Measurements from ENCODE around the gene CASK. TPM values are rescaled to one million over a fixed set of nuclear protein-coding genes. Genes with fewer than 3 reads are reported as not detected.

CASK gene
- polyA plus RNA-seq, 2 donors = 5.2 to 7.7 TPM

- no peaks in the 10 kb centered on the region for H3K27me3 ChIP-seq (ENCODE audit: control insufficient read depth in 1 of 2, insufficient read depth in 2 of 2, low read length in 2 of 2)
- H3K4me3 ChIP-seq (ENCODE audit: low read depth in 1 of 2, low read length in 2 of 2) = no peak overlapping the region
- no peaks in the 10 kb centered on the region for H3K4me1 ChIP-seq (ENCODE audit: control insufficient read depth in 2 of 2, insufficient read depth in 2 of 2, low read length in 1 of 2)
- H3K36me3 ChIP-seq (ENCODE audit: control insufficient read depth in 2 of 2, insufficient read depth in 2 of 2, low read length in 1 of 2) = no peaks in the 10 kb centered on the region
- H3K27ac ChIP-seq (ENCODE audit: low read depth in 2 of 2, low read length in 1 of 2) = no peak overlapping the region
- H3K9me3 ChIP-seq (ENCODE audit: control insufficient read depth in 2 of 2, insufficient read depth in 1 of 2, low read depth in 1 of 2, low read length in 1 of 2) = no peaks in the 10 kb centered on the region
Measured at GRCh38 chrX:41761702-41762101, 161.7 kb downstream of the CASK start.

- Histone ChIP-seq H3K4me1 (ENCODE audit: control insufficient read depth in 2 of 2, insufficient read depth in 2 of 2, low read length in 1 of 2) (no peaks in the 10 kb centered on the region), H3K9me3 (ENCODE audit: control insufficient read depth in 2 of 2, insufficient read depth in 1 of 2, low read depth in 1 of 2, low read length in 1 of 2) (no peaks in the 10 kb centered on the region), H3K36me3 (ENCODE audit: control insufficient read depth in 2 of 2, insufficient read depth in 2 of 2, low read length in 1 of 2) (no peaks in the 10 kb centered on the region), H3K27me3 (ENCODE audit: control insufficient read depth in 1 of 2, insufficient read depth in 2 of 2, low read length in 2 of 2) (no peaks in the 10 kb centered on the region), H3K4me3 (ENCODE audit: low read depth in 1 of 2, low read length in 2 of 2) (no peak overlapping the region), H3K27ac (ENCODE audit: low read depth in 2 of 2, low read length in 1 of 2) (no peak overlapping the region)
- WGBS, 2 donors = 35 to 62% methylated on average over 3 of the region's 3 CpGs
Measured at GRCh38 chrX:41761169-41761568, 162.2 kb downstream of the CASK start.

- no peaks in the 10 kb centered on the region for H3K36me3 ChIP-seq (ENCODE audit: control insufficient read depth in 2 of 2, insufficient read depth in 2 of 2, low read length in 1 of 2)
- no peak overlapping the region for H3K4me3 ChIP-seq (ENCODE audit: low read depth in 1 of 2, low read length in 2 of 2)
- no peaks in the 10 kb centered on the region for H3K9me3 ChIP-seq (ENCODE audit: control insufficient read depth in 2 of 2, insufficient read depth in 1 of 2, low read depth in 1 of 2, low read length in 1 of 2)
- 51 to 73% methylated on average over 3 of the region's 3 CpGs for WGBS, 2 donors
- no peak overlapping the region for H3K27ac ChIP-seq (ENCODE audit: low read depth in 2 of 2, low read length in 1 of 2)
- H3K4me1 ChIP-seq (ENCODE audit: control insufficient read depth in 2 of 2, insufficient read depth in 2 of 2, low read length in 1 of 2) = no peaks in the 10 kb centered on the region
- H3K27me3 ChIP-seq (ENCODE audit: control insufficient read depth in 1 of 2, insufficient read depth in 2 of 2, low read length in 2 of 2) = no peaks in the 10 kb centered on the region
Measured at GRCh38 chrX:41759817-41760216, 163.5 kb downstream of the CASK start.

GRCh38 chrX:41758401-41758800 is 165.0 kb downstream of the CASK start:
- Histone ChIP-seq H3K27me3 (ENCODE audit: control insufficient read depth in 1 of 2, insufficient read depth in 2 of 2, low read length in 2 of 2) (no peaks in the 10 kb centered on the region), H3K4me1 (ENCODE audit: control insufficient read depth in 2 of 2, insufficient read depth in 2 of 2, low read length in 1 of 2) (no peaks in the 10 kb centered on the region), H3K27ac (ENCODE audit: low read depth in 2 of 2, low read length in 1 of 2) (no peak overlapping the region), H3K36me3 (ENCODE audit: control insufficient read depth in 2 of 2, insufficient read depth in 2 of 2, low read length in 1 of 2) (no peaks in the 10 kb centered on the region), H3K4me3 (ENCODE audit: low read depth in 1 of 2, low read length in 2 of 2) (no peak overlapping the region), H3K9me3 (ENCODE audit: control insufficient read depth in 2 of 2, insufficient read depth in 1 of 2, low read depth in 1 of 2, low read length in 1 of 2) (no peaks in the 10 kb centered on the region)
- 91% methylated on average over 2 of the region's 2 CpGs for WGBS, 2 donors

- no peaks in the 10 kb centered on the region for H3K36me3 ChIP-seq (ENCODE audit: control insufficient read depth in 2 of 2, insufficient read depth in 2 of 2, low read length in 1 of 2)
- WGBS, 2 donors = 75 to 91% methylated on average over 3 of the region's 3 CpGs
Measured at GRCh38 chrX:41750716-41751115, 172.6 kb downstream of the CASK start.

GRCh38 chrX:41739871-41740270 is 183.5 kb downstream of the CASK start:
- 74 to 97% methylated on average over 1 of the region's 1 CpG for WGBS, 2 donors
- Histone ChIP-seq H3K36me3 (ENCODE audit: control insufficient read depth in 2 of 2, insufficient read depth in 2 of 2, low read length in 1 of 2) (no peaks in the 10 kb centered on the region), H3K4me3 (ENCODE audit: low read depth in 1 of 2, low read length in 2 of 2) (no peak overlapping the region)

More at GRCh38 chrX:41750716-41751115, 172.6 kb downstream of the CASK start:
- Histone ChIP-seq H3K9me3 (ENCODE audit: control insufficient read depth in 2 of 2, insufficient read depth in 1 of 2, low read depth in 1 of 2, low read length in 1 of 2) (no peaks in the 10 kb centered on the region), H3K27me3 (ENCODE audit: control insufficient read depth in 1 of 2, insufficient read depth in 2 of 2, low read length in 2 of 2) (no peaks in the 10 kb centered on the region), H3K4me3 (ENCODE audit: low read depth in 1 of 2, low read length in 2 of 2) (no peak overlapping the region), H3K4me1 (ENCODE audit: control insufficient read depth in 2 of 2, insufficient read depth in 2 of 2, low read length in 1 of 2) (no peaks in the 10 kb centered on the region), H3K27ac (ENCODE audit: low read depth in 2 of 2, low read length in 1 of 2) (no peak overlapping the region)

GRCh38 chrX:41737065-41737464 is 186.3 kb downstream of the CASK start:
- H3K27ac ChIP-seq (ENCODE audit: low read depth in 2 of 2, low read length in 1 of 2) = no peak overlapping the region
- H3K9me3 ChIP-seq (ENCODE audit: control insufficient read depth in 2 of 2, insufficient read depth in 1 of 2, low read depth in 1 of 2, low read length in 1 of 2) = no peaks in the 10 kb centered on the region
- no peaks in the 10 kb centered on the region for H3K36me3 ChIP-seq (ENCODE audit: control insufficient read depth in 2 of 2, insufficient read depth in 2 of 2, low read length in 1 of 2)
- no peak overlapping the region for H3K4me3 ChIP-seq (ENCODE audit: low read depth in 1 of 2, low read length in 2 of 2)
- H3K27me3 ChIP-seq (ENCODE audit: control insufficient read depth in 1 of 2, insufficient read depth in 2 of 2, low read length in 2 of 2) = no peaks in the 10 kb centered on the region
- H3K4me1 ChIP-seq (ENCODE audit: control insufficient read depth in 2 of 2, insufficient read depth in 2 of 2, low read length in 1 of 2) = no peaks in the 10 kb centered on the region
- WGBS, 2 donors = 69 to 84% methylated on average over 7 of the region's 7 CpGs

More at GRCh38 chrX:41739871-41740270, 183.5 kb downstream of the CASK start:
- no peaks in the 10 kb centered on the region for H3K27me3 ChIP-seq (ENCODE audit: control insufficient read depth in 1 of 2, insufficient read depth in 2 of 2, low read length in 2 of 2)
- H3K4me1 ChIP-seq (ENCODE audit: control insufficient read depth in 2 of 2, insufficient read depth in 2 of 2, low read length in 1 of 2) = no peaks in the 10 kb centered on the region
- H3K27ac ChIP-seq (ENCODE audit: low read depth in 2 of 2, low read length in 1 of 2) = no peak overlapping the region
- H3K9me3 ChIP-seq (ENCODE audit: control insufficient read depth in 2 of 2, insufficient read depth in 1 of 2, low read depth in 1 of 2, low read length in 1 of 2) = no peaks in the 10 kb centered on the region

GRCh38 chrX:41734530-41734929 is 188.8 kb downstream of the CASK start:
- Histone ChIP-seq H3K36me3 (ENCODE audit: control insufficient read depth in 2 of 2, insufficient read depth in 2 of 2, low read length in 1 of 2) (no peaks in the 10 kb centered on the region), H3K4me3 (ENCODE audit: low read depth in 1 of 2, low read length in 2 of 2) (no peak overlapping the region), H3K9me3 (ENCODE audit: control insufficient read depth in 2 of 2, insufficient read depth in 1 of 2, low read depth in 1 of 2, low read length in 1 of 2) (no peaks in the 10 kb centered on the region), H3K4me1 (ENCODE audit: control insufficient read depth in 2 of 2, insufficient read depth in 2 of 2, low read length in 1 of 2) (no peaks in the 10 kb centered on the region), H3K27me3 (ENCODE audit: control insufficient read depth in 1 of 2, insufficient read depth in 2 of 2, low read length in 2 of 2) (no peaks in the 10 kb centered on the region), H3K27ac (ENCODE audit: low read depth in 2 of 2, low read length in 1 of 2) (no peak overlapping the region)
- WGBS, 2 donors = 13 to 32% methylated on average over 1 of the region's 1 CpG

- no peaks in the 10 kb centered on the region for H3K36me3 ChIP-seq (ENCODE audit: control insufficient read depth in 2 of 2, insufficient read depth in 2 of 2, low read length in 1 of 2)
- H3K4me1 ChIP-seq (ENCODE audit: control insufficient read depth in 2 of 2, insufficient read depth in 2 of 2, low read length in 1 of 2) = no peaks in the 10 kb centered on the region
- WGBS, 2 donors = 59 to 77% methylated on average over 1 of the region's 1 CpG
- no peaks in the 10 kb centered on the region for H3K9me3 ChIP-seq (ENCODE audit: control insufficient read depth in 2 of 2, insufficient read depth in 1 of 2, low read depth in 1 of 2, low read length in 1 of 2)
- no peak overlapping the region for H3K4me3 ChIP-seq (ENCODE audit: low read depth in 1 of 2, low read length in 2 of 2)
- H3K27ac ChIP-seq (ENCODE audit: low read depth in 2 of 2, low read length in 1 of 2) = no peak overlapping the region
- H3K27me3 ChIP-seq (ENCODE audit: control insufficient read depth in 1 of 2, insufficient read depth in 2 of 2, low read length in 2 of 2) = no peaks in the 10 kb centered on the region
Measured at GRCh38 chrX:41733939-41734338, 189.4 kb downstream of the CASK start.

GRCh38 chrX:41732260-41732659 is 191.1 kb downstream of the CASK start:
- Histone ChIP-seq H3K27me3 (ENCODE audit: control insufficient read depth in 1 of 2, insufficient read depth in 2 of 2, low read length in 2 of 2) (no peaks in the 10 kb centered on the region), H3K27ac (ENCODE audit: low read depth in 2 of 2, low read length in 1 of 2) (no peak overlapping the region), H3K4me3 (ENCODE audit: low read depth in 1 of 2, low read length in 2 of 2) (no peak overlapping the region), H3K4me1 (ENCODE audit: control insufficient read depth in 2 of 2, insufficient read depth in 2 of 2, low read length in 1 of 2) (no peaks in the 10 kb centered on the region), H3K36me3 (ENCODE audit: control insufficient read depth in 2 of 2, insufficient read depth in 2 of 2, low read length in 1 of 2) (no peaks in the 10 kb centered on the region), H3K9me3 (ENCODE audit: control insufficient read depth in 2 of 2, insufficient read depth in 1 of 2, low read depth in 1 of 2, low read length in 1 of 2) (no peaks in the 10 kb centered on the region)
- 89 to 95% methylated on average over 2 of the region's 2 CpGs for WGBS, 2 donors

All from esophagus (tissue), 2 donors.